CD14-positive monocyte (primary cell): ENCODE results near the gene SPSB4. TPM values are rescaled to one million over a fixed set of nuclear protein-coding genes. Genes with fewer than 3 reads are reported as not detected.

ENCODE experiments used
- DNase-seq, 3 donors: peaks; one replicate each; pipeline ENCODE4 v3.0.0-alpha.2; 2011 to 2022
- H2AFZ ChIP-seq: 2 replicates; pipeline ENCODE4 v1.6.0; 2012; ENCODE audit warnings: mild to moderate bottlenecking, low read depth, low read length, inconsistent platforms; ENCODE audit not compliant: insufficient read depth, poor library complexity, severe bottlenecking
- H3K27ac ChIP-seq, 2 donors: 1 replicate in 1 of 2; 2 replicates in 1 of 2; pipeline ENCODE4 v1.5.1; 2012 to 2013; ENCODE audit warnings: low read length in 2 of 2, control low read depth in 1 of 2, inconsistent platforms in 1 of 2, low read depth in 1 of 2, mild to moderate bottlenecking in 1 of 2
- H3K27me3 ChIP-seq, 2 donors: one replicate each; pipeline versions ENCODE4 v1.6.0 to v1.6.1; 2011 to 2013; ENCODE audit warnings: low read length in 2 of 2; ENCODE audit not compliant: control insufficient read depth in 2 of 2, insufficient read depth in 2 of 2
- H3K36me3 ChIP-seq, 2 donors: replicated peaks in 1 of 2; 1 replicate in 1 of 2; 2 replicates in 1 of 2; pipeline versions ENCODE4 v1.5.1 to v1.6.1; 2012 to 2013; ENCODE audit warnings: low read length in 2 of 2, control low read depth in 1 of 2, inconsistent platforms in 1 of 2, mild to moderate bottlenecking in 1 of 2; ENCODE audit not compliant: insufficient read depth in 2 of 2, control insufficient read depth in 1 of 2
- H3K4me1 ChIP-seq, 2 donors: 1 replicate in 1 of 2; 2 replicates in 1 of 2; pipeline versions ENCODE4 v1.5.1 to v1.6.1; 2012 to 2013; ENCODE audit warnings: low read length in 2 of 2, control low read depth in 1 of 2, inconsistent platforms in 1 of 2, mild to moderate bottlenecking in 1 of 2, moderate library complexity in 1 of 2; ENCODE audit not compliant: insufficient read depth in 2 of 2, control insufficient read depth in 1 of 2
- H3K4me2 ChIP-seq: replicated peaks from 2 replicates; pipeline ENCODE3; 2012; ENCODE audit warnings: low read length, moderate library complexity, mild to moderate bottlenecking; ENCODE audit not compliant: poor library complexity, severe bottlenecking; ENCODE audit errors: extremely low read depth
- H3K4me3 ChIP-seq, 3 experiments: fragments of 200-600 bp in 1 of 3; sonication (generic) in 1 of 3; replicated peaks in 1 of 3; 1 replicate in 2 of 3; 2 replicates in 1 of 3; pipeline ENCODE4 v1.5.1; 2011 to 2013; ENCODE audit warnings: low read length in 3 of 3, mild to moderate bottlenecking in 3 of 3, control low read depth in 2 of 3, low read depth in 2 of 3, inconsistent platforms in 1 of 3, moderate library complexity in 1 of 3
- H3K79me2 ChIP-seq: 2 replicates; pipeline ENCODE4 v1.6.0; 2012; ENCODE audit warnings: mild to moderate bottlenecking, control low read depth, inconsistent platforms, low read length, moderate library complexity; ENCODE audit not compliant: insufficient read depth
- H3K9ac ChIP-seq: 2 replicates; pipeline ENCODE4 v1.6.0; 2017; ENCODE audit warnings: low read length, mild to moderate bottlenecking; ENCODE audit not compliant: insufficient read depth, poor library complexity, severe bottlenecking
- H3K9me3 ChIP-seq, 2 donors: replicated peaks in 1 of 2; 1 replicate in 1 of 2; 2 replicates in 1 of 2; pipeline versions ENCODE4 v1.5.1 to v1.6.1; 2012 to 2013; ENCODE audit warnings: low read length in 2 of 2, control low read depth in 1 of 2; ENCODE audit not compliant: control insufficient read depth in 1 of 2, insufficient read depth in 1 of 2
- H4K20me1 ChIP-seq: 2 replicates; pipeline ENCODE4 v1.6.0; 2012; ENCODE audit warnings: mild to moderate bottlenecking, low read length, control low read depth, moderate library complexity; ENCODE audit not compliant: insufficient read depth
- H3K27ac Mint-ChIP-seq, 7 donors: one replicate each; pipeline ENCODE4 v1.8.0; 2020; ENCODE audit warnings: mild to moderate bottlenecking in 7 of 7, mixed read lengths in 7 of 7, moderate library complexity in 6 of 7, inconsistent platforms in 2 of 7
- H3K27me3 Mint-ChIP-seq, 3 donors: one replicate each; pipeline ENCODE4 v1.8.0; 2021 to 2022; ENCODE audit warnings: low read depth in 3 of 3, mild to moderate bottlenecking in 3 of 3, mixed read lengths in 3 of 3, moderate library complexity in 3 of 3, inconsistent platforms in 1 of 3
- H3K36me3 Mint-ChIP-seq, 2 donors: one replicate each; pipeline ENCODE4 v1.8.0; 2020; ENCODE audit warnings: mixed read lengths in 2 of 2, inconsistent platforms in 1 of 2, mild to moderate bottlenecking in 1 of 2
- H3K4me1 Mint-ChIP-seq: one replicate; pipeline ENCODE4 v1.8.0; 2020; ENCODE audit warnings: mild to moderate bottlenecking, mixed read lengths
- H3K4me3 Mint-ChIP-seq, 2 donors: one replicate each; pipeline ENCODE4 v1.8.0; 2020; ENCODE audit warnings: mild to moderate bottlenecking in 2 of 2, mixed read lengths in 2 of 2, moderate library complexity in 1 of 2
- H3K9me3 Mint-ChIP-seq, 7 donors: one replicate each; pipeline ENCODE4 v1.8.0; 2020 to 2022; ENCODE audit warnings: mixed read lengths in 7 of 7, mild to moderate bottlenecking in 6 of 7, moderate library complexity in 6 of 7, inconsistent platforms in 2 of 7
- CTCF ChIP-seq: fragments of 200-600 bp; IDR thresholded peaks from one replicate; pipeline ENCODE4 v1.8.0; 2022; ENCODE audit warnings: antibody characterized with exemption, mild to moderate bottlenecking
- WGBS: methylation state at CpG from one replicate; pipeline ENCODE4 v1.1.5; 2013; ENCODE audit warnings: missing lambda C conversion rate; ENCODE audit not compliant: insufficient coverage; 5-methylcytosine and 5-hydroxymethylcytosine counted together
- intact Hi-C, 2 donors: fragments of 100-400 bp; cut with micrococcal nuclease; formaldehyde crosslinking; loops; one replicate each; pipeline versions ENCODE4 v1.15.0 to v1.15.1; 2023
- polyA plus RNA-seq, 3 donors: library from polyadenylated mRNA; depleted of rRNA in 1 of 3; unstranded in 2 of 3; stranded (reverse) in 1 of 3; fragments of 300-500 nt in 2 of 3; fragments of >200 nt in 1 of 3; fragmentation: Illumina TruSeq in 2 of 3; gene quantifications; 1 replicate in 2 of 3; 2 replicates in 1 of 3; pipeline ENCODE4 v1.2.3, GENCODE V29; 2012 to 2021

The SPSB4 gene
- polyA plus RNA-seq, 3 donors, result not detected

- Mint-ChIP-seq H3K4me1 (peaks cover 10% of the 10 kb centered on the region), H3K27ac (no peak overlapping the region), H3K36me3 (no peaks in the 10 kb centered on the region), H3K27me3 (no peaks in the 10 kb centered on the region), H3K4me3 (no peak overlapping the region), H3K9me3 (peaks cover 0 to under 1% (median 0%) of the 10 kb centered on the region in 7 donors)
- H3K4me2 ChIP-seq, result no peak overlapping the region
- no peak overlapping the region for H3K9ac ChIP-seq
- H3K4me3 ChIP-seq, result no peak overlapping the region
- H2AFZ ChIP-seq, result no peak overlapping the region
- no peak overlapping the region for H3K27ac ChIP-seq
- DNase-seq, result no peak
- intact Hi-C loops, result no loop called here
- H3K79me2 ChIP-seq, result no peaks in the 10 kb centered on the region
- peaks cover 9 to 11% of the 10 kb centered on the region in 2 donors for H3K4me1 ChIP-seq
- WGBS, result 95% methylated on average over 9 of the region's 12 CpGs
- no peaks in the 10 kb centered on the region for H3K36me3 ChIP-seq
- no peaks in the 10 kb centered on the region for H4K20me1 ChIP-seq
- no peaks in the 10 kb centered on the region for H3K9me3 ChIP-seq
- no peak for TF ChIP-seq CTCF
- H3K27me3 ChIP-seq, result no peaks in the 10 kb centered on the region
These were observed 20.6 kb downstream of the SPSB4 start for GRCh38 chr3:141071681-141072260.

GRCh38 chr3:141072950-141073349, 21.8 kb downstream of the SPSB4 start:
- H3K36me3 ChIP-seq, result no peaks in the 10 kb centered on the region
- Mint-ChIP-seq H3K27me3 (peaks cover 0 to 3% (median 0%) of the 10 kb centered on the region in 3 donors), H3K4me1 (peaks cover 17% of the 10 kb centered on the region), H3K4me3 (no peak overlapping the region), H3K36me3 (no peaks in the 10 kb centered on the region), H3K27ac (no peak overlapping the region), H3K9me3 (no peaks in the 10 kb centered on the region)
- H3K4me2 ChIP-seq, result no peak overlapping the region
- peaks cover 17 to 18% of the 10 kb centered on the region in 2 donors for H3K4me1 ChIP-seq
- H3K9ac ChIP-seq, result no peak overlapping the region
- no peak for DNase-seq
- no peaks in the 10 kb centered on the region for H4K20me1 ChIP-seq
- TF ChIP-seq CTCF, result no peak
- no peak overlapping the region for H2AFZ ChIP-seq
- H3K27ac ChIP-seq, result no peak overlapping the region
- no peaks in the 10 kb centered on the region for H3K79me2 ChIP-seq
- H3K4me3 ChIP-seq, result no peak overlapping the region
- no peaks in the 10 kb centered on the region for H3K27me3 ChIP-seq
- no peaks in the 10 kb centered on the region for H3K9me3 ChIP-seq
- intact Hi-C loops, result no loop called here
- WGBS, result no CpG with 5 or more reads among the region's 5 CpGs
